NCI-H146 treated with DMSO at 0.1 percent for 48 hours (cell line): ENCODE results near the gene SCAP.

ENCODE experiments used
- DNase-seq: peaks from one replicate; lab custom pipeline; 2025; ENCODE audit not compliant: unreplicated experiment; lab: John Stamatoyannopoulos, UW

Gene SCAP

GRCh38 chr3:47414666-47415587, 60.8 kb downstream of the SCAP start:
- DNase-seq, result no peak

GRCh38 chr3:47414161-47414564, 61.6 kb downstream of the SCAP start:
- peak; percentile 5 for DNase-seq

- no peak for DNase-seq
These were observed 62.0 kb downstream of the SCAP start for GRCh38 chr3:47413751-47414150.

GRCh38 chr3:47412842-47413520, 62.8 kb downstream of the SCAP start:
- DNase-seq, result no peak

GRCh38 chr3:47412453-47412756, 63.3 kb downstream of the SCAP start:
- no peak for DNase-seq

DNA sequence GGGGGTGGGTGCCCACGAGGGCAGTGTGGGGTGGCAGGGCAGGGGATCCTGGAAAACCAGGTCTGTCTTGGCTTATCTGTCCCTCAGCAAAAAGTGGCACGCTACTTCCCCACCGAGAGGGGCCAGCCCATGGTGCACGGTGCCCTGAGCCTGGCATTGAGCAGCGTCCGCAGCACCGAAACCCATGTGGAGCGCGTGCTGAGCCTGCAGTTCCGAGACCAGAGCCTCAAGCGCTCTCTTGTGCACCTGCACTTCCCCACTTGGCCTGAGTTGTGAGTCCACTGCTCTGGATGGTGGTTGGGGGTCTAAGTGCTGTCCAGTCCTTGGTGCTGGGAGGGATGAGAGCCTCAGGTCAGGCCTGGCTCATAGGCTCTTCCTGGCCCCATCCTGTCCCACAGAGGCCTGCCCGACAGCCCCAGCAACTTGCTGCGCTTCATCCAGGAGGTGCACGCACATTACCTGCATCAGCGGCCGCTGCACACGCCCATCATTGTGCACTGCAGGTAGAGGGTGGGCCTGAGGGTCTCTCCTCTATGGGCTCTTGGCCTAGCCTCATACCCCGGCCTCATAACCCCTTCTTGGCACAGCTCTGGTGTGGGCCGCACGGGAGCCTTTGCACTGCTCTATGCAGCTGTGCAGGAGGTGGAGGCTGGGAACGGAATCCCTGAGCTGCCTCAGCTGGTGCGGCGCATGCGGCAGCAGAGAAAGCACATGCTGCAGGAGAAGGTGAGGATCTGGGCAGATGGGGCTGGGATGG, 63.9 kb downstream of the SCAP start:
- DNase-seq, result no peak

DNA sequence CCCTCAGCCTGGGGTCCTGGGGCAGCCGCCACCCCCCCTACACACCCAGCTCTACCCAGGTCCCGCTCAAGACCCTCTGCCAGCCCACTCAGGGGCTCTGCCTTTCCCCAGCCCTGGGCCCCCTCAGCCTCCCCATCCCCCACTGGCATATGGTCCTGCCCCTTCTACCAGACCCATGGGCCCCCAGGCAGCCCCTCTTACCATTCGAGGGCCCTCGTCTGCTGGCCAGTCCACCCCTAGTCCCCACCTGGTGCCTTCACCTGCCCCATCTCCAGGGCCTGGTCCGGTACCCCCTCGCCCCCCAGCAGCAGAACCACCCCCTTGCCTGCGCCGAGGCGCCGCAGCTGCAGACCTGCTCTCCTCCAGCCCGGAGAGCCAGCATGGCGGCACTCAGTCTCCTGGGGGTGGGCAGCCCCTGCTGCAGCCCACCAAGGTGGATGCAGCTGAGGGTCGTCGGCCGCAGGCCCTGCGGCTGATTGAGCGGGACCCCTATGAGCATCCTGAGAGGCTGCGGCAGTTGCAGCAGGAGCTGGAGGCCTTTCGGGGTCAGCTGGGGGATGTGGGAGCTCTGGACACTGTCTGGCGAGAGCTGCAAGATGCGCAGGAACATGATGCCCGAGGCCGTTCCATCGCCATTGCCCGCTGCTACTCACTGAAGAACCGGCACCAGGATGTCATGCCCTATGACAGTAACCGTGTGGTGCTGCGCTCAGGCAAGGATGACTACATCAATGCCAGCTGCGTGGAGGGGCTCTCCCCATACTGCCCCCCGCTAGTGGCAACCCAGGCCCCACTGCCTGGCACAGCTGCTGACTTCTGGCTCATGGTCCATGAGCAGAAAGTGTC, 64.7 kb downstream of the SCAP start:
- DNase-seq, result no peak

- DNase-seq, result no peak
These were observed 65.4 kb downstream of the SCAP start for GRCh38 chr3:47410417-47410720.

DNA sequence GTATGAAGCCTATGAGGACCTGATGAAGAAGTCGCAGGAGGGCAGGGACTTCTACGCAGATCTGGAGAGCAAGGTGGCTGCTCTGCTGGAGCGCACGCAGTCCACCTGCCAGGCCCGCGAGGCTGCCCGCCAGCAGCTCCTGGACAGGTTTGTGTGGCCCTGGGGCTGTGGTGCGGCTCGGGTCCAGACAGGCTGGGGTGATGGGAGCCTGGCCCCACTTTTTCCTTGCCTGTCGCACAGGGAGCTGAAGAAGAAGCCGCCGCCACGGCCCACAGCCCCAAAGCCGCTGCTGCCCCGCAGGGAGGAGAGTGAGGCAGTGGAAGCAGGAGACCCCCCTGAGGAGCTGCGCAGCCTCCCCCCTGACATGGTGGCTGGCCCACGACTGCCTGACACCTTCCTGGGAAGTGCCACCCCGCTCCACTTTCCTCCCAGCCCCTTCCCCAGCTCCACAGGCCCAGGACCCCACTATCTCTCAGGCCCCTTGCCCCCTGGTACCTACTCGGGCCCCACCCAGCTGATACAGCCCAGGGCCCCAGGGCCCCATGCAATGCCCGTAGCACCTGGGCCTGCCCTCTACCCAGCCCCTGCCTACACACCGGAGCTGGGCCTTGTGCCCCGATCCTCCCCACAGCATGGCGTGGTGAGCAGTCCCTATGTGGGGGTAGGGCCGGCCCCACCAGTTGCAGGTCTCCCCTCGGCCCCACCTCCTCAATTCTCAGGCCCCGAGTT, 65.9 kb downstream of the SCAP start:
- no peak for DNase-seq

- no peak for DNase-seq
These were observed 66.5 kb downstream of the SCAP start for GRCh38 chr3:47409284-47409683.

DNA sequence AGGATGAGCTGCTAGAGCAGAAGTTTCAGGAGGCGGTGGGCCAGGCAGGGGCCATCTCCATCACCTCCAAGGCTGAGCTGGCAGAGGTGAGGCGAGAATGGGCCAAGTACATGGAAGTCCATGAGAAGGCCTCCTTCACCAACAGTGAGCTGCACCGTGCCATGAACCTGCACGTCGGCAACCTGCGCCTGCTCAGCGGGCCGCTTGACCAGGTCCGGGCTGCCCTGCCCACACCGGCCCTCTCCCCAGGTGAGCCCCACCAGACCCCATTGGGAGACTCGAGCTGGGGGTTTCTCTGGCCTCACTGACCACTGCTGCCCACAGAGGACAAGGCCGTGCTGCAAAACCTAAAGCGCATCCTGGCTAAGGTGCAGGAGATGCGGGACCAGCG, 66.9 kb downstream of the SCAP start:
- DNase-seq, result no peak

- DNase-seq, result no peak
These were observed 67.6 kb downstream of the SCAP start for GRCh38 chr3:47407896-47408838.

- no peak for DNase-seq
These were observed 68.5 kb downstream of the SCAP start for GRCh38 chr3:47407237-47407636.

DNA sequence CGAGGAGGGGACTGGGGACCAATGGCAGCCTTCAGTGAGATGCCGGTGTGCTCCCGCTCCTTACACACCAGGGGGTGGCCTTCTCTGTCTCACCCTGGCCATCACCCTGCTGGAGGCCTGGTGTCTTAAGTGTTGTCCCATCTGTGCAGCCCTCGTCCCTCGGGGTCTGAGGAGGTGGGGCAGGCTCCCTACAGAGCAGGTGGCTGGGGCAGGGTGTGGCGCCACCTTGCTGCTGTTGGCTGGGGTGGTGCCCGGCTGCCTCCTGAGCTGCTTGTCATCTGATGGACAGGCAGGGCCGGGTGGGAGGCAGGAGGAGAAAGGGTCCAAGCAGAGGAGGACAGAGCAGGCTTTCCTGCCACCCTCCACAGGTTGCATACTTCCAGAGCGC, 69.0 kb downstream of the SCAP start:
- DNase-seq, result no peak

DNA sequence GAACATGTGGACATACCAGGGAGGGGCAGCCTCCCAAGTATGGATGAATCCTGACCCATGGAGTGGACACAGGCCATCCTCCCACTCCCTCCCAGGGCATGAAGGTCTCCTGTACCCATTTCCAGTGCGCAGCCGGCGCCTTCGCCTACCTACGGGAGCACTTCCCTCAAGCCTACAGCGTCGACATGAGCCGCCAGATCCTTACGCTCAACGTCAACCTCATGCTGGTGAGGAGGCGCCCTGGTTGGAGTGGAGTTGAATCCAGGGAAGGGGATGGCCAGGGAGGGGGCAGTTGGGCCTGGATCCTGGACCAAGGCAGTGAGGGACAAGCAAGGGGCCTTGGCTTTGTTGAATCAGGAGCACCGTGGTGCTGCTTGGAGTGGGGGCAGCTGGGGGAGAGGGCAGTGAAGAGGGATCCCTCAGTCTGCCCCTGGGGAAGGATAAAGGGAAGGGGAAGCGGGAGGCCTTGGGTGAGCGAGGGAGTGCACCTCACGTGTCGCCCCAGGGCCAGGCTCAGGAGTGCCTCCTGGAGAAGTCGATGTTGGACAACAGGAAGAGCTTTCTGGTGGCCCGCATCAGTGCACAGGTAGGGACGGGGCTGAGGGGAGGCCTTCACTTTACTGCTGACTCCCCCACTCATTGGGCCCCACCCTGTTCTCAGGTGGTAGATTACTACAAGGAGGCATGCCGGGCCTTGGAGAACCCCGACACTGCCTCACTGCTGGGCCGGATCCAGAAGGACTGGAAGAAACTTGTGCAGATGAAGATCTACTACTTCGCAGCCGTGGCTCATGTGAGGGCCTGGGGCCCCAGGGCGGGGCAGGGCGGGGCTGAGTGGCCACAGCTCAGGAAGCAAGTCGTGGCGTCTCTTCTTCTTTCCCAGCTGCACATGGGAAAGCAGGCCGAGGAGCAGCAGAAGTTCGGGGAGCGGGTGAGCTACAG, 69.7 kb downstream of the SCAP start:
- no peak for DNase-seq

GRCh38 chr3:47404955-47405790, 70.6 kb downstream of the SCAP start:
- DNase-seq, result no peak

- no peak for DNase-seq
These were observed 71.3 kb downstream of the SCAP start for GRCh38 chr3:47404431-47404876.
